Activated CD4-positive, alpha-beta T cell treated with anti-CD3 and anti-CD28 coated beads, Interleukin-2, amount 10 ng/mL, durations not matched to agents 24 days and 14 days (primary cell): Measurements from ENCODE around the gene ISYNA1. TPM values are rescaled to one million over a fixed set of nuclear protein-coding genes. Genes with fewer than 3 reads are reported as not detected.

ENCODE experiments used
- DNase-seq: peaks from one replicate; pipeline ENCODE4 v3.0.0; 2022
- H3K27ac Mint-ChIP-seq: one replicate; pipeline ENCODE4 v1.8.0; 2022; ENCODE audit warnings: mild to moderate bottlenecking, mixed read lengths
- H3K27me3 Mint-ChIP-seq: one replicate; pipeline ENCODE4 v1.8.0; 2022; ENCODE audit warnings: mixed read lengths
- H3K36me3 Mint-ChIP-seq: one replicate; pipeline ENCODE4 v1.8.0; 2022; ENCODE audit warnings: low read depth, mild to moderate bottlenecking, mixed read lengths
- H3K4me1 Mint-ChIP-seq: one replicate; pipeline ENCODE4 v1.8.0; 2021; ENCODE audit warnings: mixed read lengths
- H3K4me3 Mint-ChIP-seq: one replicate; pipeline ENCODE4 v1.8.0; 2022; ENCODE audit warnings: mild to moderate bottlenecking, moderate library complexity, mixed read lengths
- H3K9me3 Mint-ChIP-seq: one replicate; pipeline ENCODE4 v1.8.0; 2021; ENCODE audit warnings: mixed read lengths
- intact Hi-C: fragments of 100-400 bp; cut with micrococcal nuclease; formaldehyde crosslinking; loops from one replicate; pipeline ENCODE4 v1.15.1; 2023
- total RNA-seq: library from RNA; stranded (reverse); gene quantifications from 2 replicates; pipeline ENCODE4 v1.2.3, GENCODE V29; 2022

Gene ISYNA1
- total RNA-seq, 1 donor from 2014 or later, result 10.9 TPM

DNA sequence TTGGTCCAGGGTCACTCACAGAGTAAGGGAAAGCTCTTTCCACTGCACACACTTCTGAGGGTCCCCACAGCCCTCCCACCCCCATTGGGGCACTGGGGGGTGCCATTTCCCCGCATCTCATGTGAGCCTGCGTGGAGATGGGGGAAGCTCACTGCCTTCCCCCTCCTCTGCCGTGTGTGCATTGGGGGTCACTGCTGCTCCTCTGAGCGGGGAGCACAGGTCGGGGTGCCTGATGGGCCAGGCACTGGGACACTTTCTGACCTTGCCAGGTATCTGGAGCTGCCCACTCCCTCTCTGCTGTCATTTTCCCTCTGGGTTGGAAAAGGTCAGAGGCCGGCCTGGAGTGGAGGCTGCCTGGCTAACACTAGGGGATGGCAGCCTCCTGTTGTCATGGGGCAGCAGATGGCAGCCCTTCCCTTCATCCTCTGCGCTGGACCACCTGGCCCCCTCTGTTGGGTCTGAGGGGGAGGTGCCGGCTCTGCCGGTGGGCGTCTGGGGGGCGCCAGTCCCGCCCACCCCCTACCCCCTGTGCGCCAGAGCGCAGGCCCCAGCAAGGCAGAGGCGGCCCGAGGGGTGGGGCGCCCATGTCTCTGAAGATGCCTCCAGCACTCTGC is 9.7 kb downstream of the ISYNA1 start:
- no peaks in the 10 kb centered on the region for H3K27me3 Mint-ChIP-seq
- DNase-seq, result peak; percentile 62
- H3K27ac Mint-ChIP-seq, result peak overlapping the region; percentile 28
- H3K4me3 Mint-ChIP-seq, result no peak overlapping the region
- H3K4me1 Mint-ChIP-seq, result peaks cover 23% of the 10 kb centered on the region
- intact Hi-C loops, result no loop called here
- H3K9me3 Mint-ChIP-seq, result no peaks in the 10 kb centered on the region
- H3K36me3 Mint-ChIP-seq, result peaks cover 11% of the 10 kb centered on the region

GRCh38 chr19:18427743-18428113 is 10.2 kb downstream of the ISYNA1 start:
- intact Hi-C loops, result no loop called here
- no peak overlapping the region for H3K27ac Mint-ChIP-seq
- H3K4me1 Mint-ChIP-seq, result peaks cover 28% of the 10 kb centered on the region

GRCh38 chr19:18427080-18427742 is 10.7 kb downstream of the ISYNA1 start:
- DNase-seq, result no peak
- peaks cover 13% of the 10 kb centered on the region for H3K36me3 Mint-ChIP-seq
- H3K9me3 Mint-ChIP-seq, result no peaks in the 10 kb centered on the region
- no peak overlapping the region for H3K4me3 Mint-ChIP-seq
- peaks cover 31% of the 10 kb centered on the region for H3K4me1 Mint-ChIP-seq
- intact Hi-C loops, result no loop called here
- no peaks in the 10 kb centered on the region for H3K27me3 Mint-ChIP-seq
- H3K27ac Mint-ChIP-seq, result no peak overlapping the region

More at GRCh38 chr19:18427743-18428113, 10.2 kb downstream of the ISYNA1 start:
- H3K4me3 Mint-ChIP-seq, result no peak overlapping the region
- no peaks in the 10 kb centered on the region for H3K9me3 Mint-ChIP-seq
- peaks cover 13% of the 10 kb centered on the region for H3K36me3 Mint-ChIP-seq
- DNase-seq, result no peak
- H3K27me3 Mint-ChIP-seq, result no peaks in the 10 kb centered on the region

DNA sequence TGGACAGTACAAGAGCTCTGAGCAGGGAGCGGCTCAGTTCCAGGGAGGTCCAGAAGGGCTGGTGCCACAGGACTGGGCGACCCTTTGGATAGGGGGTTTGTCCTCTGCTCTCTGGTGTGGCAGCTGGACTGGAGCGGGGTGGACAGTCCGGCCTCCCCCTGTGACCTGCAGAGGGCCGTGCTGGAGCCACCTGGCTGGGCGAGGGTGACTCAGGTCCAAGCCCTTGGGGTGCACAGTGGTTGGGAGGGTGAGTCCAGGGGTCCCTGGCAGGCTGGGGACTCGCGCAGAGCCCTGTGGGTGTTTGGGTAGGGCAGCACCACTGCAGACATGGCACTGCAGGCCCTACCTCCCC is 11.5 kb downstream of the ISYNA1 start:
- DNase-seq, result no peak
- Mint-ChIP-seq H3K36me3 (peaks cover 12% of the 10 kb centered on the region), H3K4me3 (no peak overlapping the region), H3K4me1 (peaks cover 39% of the 10 kb centered on the region), H3K27me3 (no peaks in the 10 kb centered on the region), H3K9me3 (no peaks in the 10 kb centered on the region), H3K27ac (no peak overlapping the region)
- intact Hi-C loops, result no loop called here

- H3K36me3 Mint-ChIP-seq, result peaks cover 12% of the 10 kb centered on the region
- H3K9me3 Mint-ChIP-seq, result no peaks in the 10 kb centered on the region
- H3K4me1 Mint-ChIP-seq, result peaks cover 45% of the 10 kb centered on the region
- peak overlapping the region; percentile 68 for H3K27ac Mint-ChIP-seq
- no peak overlapping the region for H3K4me3 Mint-ChIP-seq
- DNase-seq, result peak; percentile 55
- intact Hi-C loops, result no loop called here
- no peaks in the 10 kb centered on the region for H3K27me3 Mint-ChIP-seq
These were observed 12.2 kb downstream of the ISYNA1 start for GRCh38 chr19:18425515-18426415.

DNA sequence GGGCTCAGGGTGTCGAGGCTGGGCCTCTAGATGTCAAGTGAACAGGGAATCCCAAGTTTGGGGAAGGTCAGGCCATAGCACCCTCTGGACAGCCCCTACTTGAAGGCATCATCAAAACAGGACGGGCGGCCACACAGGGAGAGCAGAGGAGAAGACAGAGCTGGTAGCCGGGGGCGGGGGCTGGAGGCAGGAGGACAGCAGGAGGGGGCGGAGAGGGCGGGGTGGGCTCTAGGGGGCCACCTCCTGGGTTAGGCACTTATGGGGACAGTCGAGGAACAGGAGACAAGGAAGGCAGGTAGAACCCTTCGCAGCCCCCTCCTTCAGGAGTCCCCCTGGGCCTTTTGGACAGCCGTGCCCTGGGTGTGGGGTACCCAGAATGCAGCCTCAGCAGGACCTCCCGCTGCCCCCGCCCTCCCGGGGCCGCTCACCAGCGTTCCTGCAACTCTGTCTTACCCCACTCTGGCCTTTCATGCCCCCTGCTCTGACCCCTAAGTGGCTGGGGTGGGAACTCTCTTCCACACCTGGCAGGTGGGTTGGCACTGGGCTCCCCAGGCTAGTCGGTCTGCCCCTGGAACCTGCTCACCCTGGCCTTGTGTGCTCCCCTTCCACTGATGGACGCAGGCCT is 12.9 kb downstream of the ISYNA1 start:
- Mint-ChIP-seq H3K27me3 (no peaks in the 10 kb centered on the region), H3K27ac (no peak overlapping the region), H3K9me3 (no peaks in the 10 kb centered on the region), H3K4me1 (peaks cover 49% of the 10 kb centered on the region), H3K4me3 (no peak overlapping the region), H3K36me3 (peaks cover 13% of the 10 kb centered on the region)
- DNase-seq, result no peak
- intact Hi-C loops, result no loop called here

GRCh38 chr19:18424122-18424889 is 13.6 kb downstream of the ISYNA1 start:
- Mint-ChIP-seq H3K27me3 (no peaks in the 10 kb centered on the region), H3K27ac (peak overlapping the region; percentile 59), H3K4me3 (peak overlapping the region; percentile 24), H3K36me3 (peaks cover 13% of the 10 kb centered on the region), H3K4me1 (peaks cover 46% of the 10 kb centered on the region), H3K9me3 (no peaks in the 10 kb centered on the region)
- no peak for DNase-seq
- intact Hi-C loops, result no loop called here

GRCh38 chr19:18423258-18424020 is 14.5 kb downstream of the ISYNA1 start:
- H3K27me3 Mint-ChIP-seq, result no peaks in the 10 kb centered on the region
- intact Hi-C loops, result no loop called here
- H3K36me3 Mint-ChIP-seq, result peaks cover 13% of the 10 kb centered on the region
- H3K9me3 Mint-ChIP-seq, result no peaks in the 10 kb centered on the region
- H3K4me3 Mint-ChIP-seq, result peak overlapping the region; percentile 99
- no peak for DNase-seq
- H3K4me1 Mint-ChIP-seq, result peaks cover 52% of the 10 kb centered on the region
- peak overlapping the region; percentile 86 for H3K27ac Mint-ChIP-seq

DNA sequence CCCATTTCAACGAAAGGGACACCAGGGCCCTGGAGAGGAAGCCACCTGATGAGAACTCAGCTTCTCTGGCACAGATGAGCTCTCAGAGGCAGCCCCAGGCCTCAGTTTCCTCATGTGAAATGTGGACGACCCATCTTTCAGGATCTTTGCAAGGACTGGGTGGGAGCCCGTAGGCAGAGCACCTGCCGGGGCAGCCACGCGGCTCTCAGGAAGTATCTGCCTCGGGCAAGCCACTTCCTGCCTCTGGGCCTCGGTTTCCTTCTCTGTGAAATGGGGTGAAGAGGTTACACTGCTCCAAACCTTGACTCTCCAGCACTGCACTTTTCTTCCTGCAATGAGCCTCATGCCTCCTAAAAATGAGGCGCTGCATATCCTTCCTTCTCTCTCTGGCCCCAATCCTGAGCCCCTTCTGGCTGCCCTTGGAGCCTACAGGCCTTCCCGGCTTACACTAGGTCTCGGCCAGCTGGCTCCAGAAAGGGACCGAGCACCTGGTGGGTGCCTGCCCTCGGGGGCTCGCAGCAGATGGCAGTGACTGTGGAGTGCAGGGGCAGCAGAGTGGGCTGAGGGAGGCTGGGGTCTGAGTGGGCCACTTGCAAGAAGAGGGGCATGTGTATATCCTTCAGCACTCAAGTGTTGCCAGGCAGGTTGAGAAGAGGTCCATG is 15.3 kb downstream of the ISYNA1 start:
- intact Hi-C loops, result no loop called here

GRCh38 chr19:18421371-18421959 is 16.5 kb downstream of the ISYNA1 start:
- peak overlapping the region; percentile 99 for H3K4me3 Mint-ChIP-seq
- no peaks in the 10 kb centered on the region for H3K9me3 Mint-ChIP-seq
- peak overlapping the region; percentile 86 for H3K27ac Mint-ChIP-seq
- H3K4me1 Mint-ChIP-seq, result peaks cover 66% of the 10 kb centered on the region
- peak; percentile 68 for DNase-seq
- H3K27me3 Mint-ChIP-seq, result no peaks in the 10 kb centered on the region
- intact Hi-C loops, result no loop called here
- H3K36me3 Mint-ChIP-seq, result peaks cover 9% of the 10 kb centered on the region

More for the DNA sequence above, 15.3 kb downstream of the ISYNA1 start:
- Mint-ChIP-seq H3K4me3 (peak overlapping the region; percentile 99), H3K27me3 (no peaks in the 10 kb centered on the region), H3K36me3 (peaks cover 10% of the 10 kb centered on the region), H3K27ac (peak overlapping the region; percentile 86), H3K4me1 (peaks cover 58% of the 10 kb centered on the region), H3K9me3 (no peaks in the 10 kb centered on the region)
- peak; percentile 86 for DNase-seq

GRCh38 chr19:18420930-18421329 is 17.0 kb downstream of the ISYNA1 start:
- DNase-seq, result peak; percentile 64
- no peaks in the 10 kb centered on the region for H3K9me3 Mint-ChIP-seq
- H3K4me3 Mint-ChIP-seq, result peak overlapping the region; percentile 99
- intact Hi-C loops, result loop anchor here (1.0 kb wide), 1 partner anchor 8 kb away; no protein-coding TSS in a partner anchor
- peaks cover 67% of the 10 kb centered on the region for H3K4me1 Mint-ChIP-seq
- H3K27ac Mint-ChIP-seq, result peak overlapping the region; percentile 86
- peaks cover 9% of the 10 kb centered on the region for H3K36me3 Mint-ChIP-seq
- H3K27me3 Mint-ChIP-seq, result no peaks in the 10 kb centered on the region
